Activated CD4-positive, CD25-positive, alpha-beta regulatory T cell treated with anti-CD3 and anti-CD28 coated beads, Interleukin-2, amount 50 U/mL, for 24 hours (primary cell): Measurements from ENCODE around the gene KRT14.
"Not testable (repeated sequence)": the region's sequence is repeated elsewhere in the genome, so short reads cannot be mapped to it uniquely, and the experiment has no call there.

Experiments used
- ATAC-seq, 2 donors: fragments of 150-1000 bp; cut with Tn5 transposase; one replicate each; pipeline ENCODE4 v1.10.0; 2021; ENCODE audit warnings: mild to moderate bottlenecking in 1 of 2, moderate library complexity in 1 of 2

KRT14 gene

GRCh38 chr17:41622340-41623183 lies 35.9 kb upstream of the KRT14 start:
- not testable (repeated sequence) for ATAC-seq

GRCh38 chr17:41621916-41622315 lies 35.2 kb upstream of the KRT14 start:
- ATAC-seq, result no peak

GRCh38 chr17:41621435-41621817 lies 34.7 kb upstream of the KRT14 start:
- ATAC-seq, result not testable (repeated sequence)

- no peak for ATAC-seq
Measured at GRCh38 chr17:41620583-41621434, 34.1 kb upstream of the KRT14 start.

- ATAC-seq, result not testable (repeated sequence)
Measured at GRCh38 chr17:41619927-41620582, 33.4 kb upstream of the KRT14 start.

GRCh38 chr17:41619036-41619926 lies 32.6 kb upstream of the KRT14 start:
- no peak for ATAC-seq

- ATAC-seq, result no peak
Measured at GRCh38 chr17:41618341-41619035, 31.8 kb upstream of the KRT14 start.

- ATAC-seq, result no peak
Measured at GRCh38 chr17:41617698-41618097, 31.0 kb upstream of the KRT14 start.

- no peak for ATAC-seq
Measured at GRCh38 chr17:41617136-41617535, 30.4 kb upstream of the KRT14 start.

GRCh38 chr17:41616486-41616885 lies 29.8 kb upstream of the KRT14 start:
- ATAC-seq, result not testable (repeated sequence)

GRCh38 chr17:41615454-41615853 lies 28.8 kb upstream of the KRT14 start:
- no peak for ATAC-seq

GRCh38 chr17:41614767-41615166 lies 28.1 kb upstream of the KRT14 start:
- not testable (repeated sequence) for ATAC-seq

- no peak for ATAC-seq
Measured at GRCh38 chr17:41614098-41614497, 27.4 kb upstream of the KRT14 start.

- no peak for ATAC-seq
Measured at GRCh38 chr17:41613277-41614082, 26.8 kb upstream of the KRT14 start.

GRCh38 chr17:41612376-41613160 lies 25.9 kb upstream of the KRT14 start, which contains the start of gene KRT16:
Gene KRT16 (minus strand): TSS chr17:41612767. CDS start chr17:41612688, 79 bp downstream.
- not testable (repeated sequence) for ATAC-seq

GRCh38 chr17:41610965-41611640 lies 24.4 kb upstream of the KRT14 start:
- no peak for ATAC-seq

GRCh38 chr17:41610061-41610517 lies 23.4 kb upstream of the KRT14 start:
- ATAC-seq, result not testable (repeated sequence)

- ATAC-seq, result not testable (repeated sequence)
Measured at GRCh38 chr17:41606930-41607329, 20.2 kb upstream of the KRT14 start.

GRCh38 chr17:41602524-41602923 lies 15.8 kb upstream of the KRT14 start:
- ATAC-seq, result no peak
